HCT116 (cell line): ENCODE results near the gene NRXN2. TPM values are rescaled to one million over a fixed set of nuclear protein-coding genes. Genes with fewer than 3 reads are reported as not detected.

Experiments used
- ATAC-seq: fragments of 200-7000 bp; cut with Tn5 transposase; 2 replicates; pipeline ENCODE4 v1.9.1; 2020; ENCODE audit warnings: mild to moderate bottlenecking, moderate library complexity
- BruUV-seq: library from RNA; stranded (reverse); fragments of 400-500 nt; replicated peaks from 2 replicates; lab custom pipeline; 2021; lab: Mats Ljungman, UMichigan
- CTCF ChIA-PET: fragments of 300-600 bp; sonication (Branson Sonifier 250); formaldehyde crosslinking; loops from one replicate; lab custom pipeline; 2021; ENCODE audit warnings: antibody characterized with exemption; lab: Charles Lee
- POLR2A ChIA-PET: fragments of 300-600, 350-600 bp; sonication (Branson Sonifier 250); formaldehyde crosslinking; loops from one replicate; lab custom pipeline; 2021; ENCODE audit warnings: antibody characterized with exemption; lab: Charles Lee
- RAD21 ChIA-PET, 2 experiments: fragments of 300-600 bp; sonication (Branson Sonifier 250); formaldehyde crosslinking; loops; one replicate each; lab custom pipeline; 2023; ENCODE audit warnings: low total read pairs in 2 of 2; ENCODE audit not compliant: uncharacterized antibody in 2 of 2, unreplicated experiment in 2 of 2, low non-redundant PET in 1 of 2; lab: Charles Lee
- DNase-seq: peaks from one replicate; pipeline ENCODE4 v3.0.0-alpha.2; 2010; ENCODE audit warnings: low read depth, low spot score
- H2AFZ ChIP-seq: fragments of 200-600 bp; shearing (Covaris generic), sonication (generic); 2 replicates; pipeline ENCODE4 v1.6.1; 2017; ENCODE audit warnings: low read depth, mixed run types, mixed read lengths, antibody characterized with exemption, low read length; ENCODE audit not compliant: poor library complexity, severe bottlenecking
- H3K27ac ChIP-seq: 2 replicates; pipeline ENCODE4 v1.5.1; 2012; ENCODE audit warnings: low read depth, low read length
- H3K27me3 ChIP-seq: fragments of 200-600 bp; sonication (generic); 2 replicates; pipeline ENCODE4 v1.6.1; 2016; ENCODE audit warnings: mixed run types, low read length, mixed read lengths; ENCODE audit not compliant: insufficient read depth
- H3K36me3 ChIP-seq, 2 experiments: fragments of 200-500 bp in 1 of 2; fragments of 200-600 bp in 1 of 2; sonication (Bioruptor generic) in 1 of 2; sonication (generic) in 1 of 2; 2 replicates each; pipeline versions ENCODE4 v1.5.1 to v1.6.1; 2014 to 2016; ENCODE audit warnings: low read length in 2 of 2, inconsistent platforms in 1 of 2, mixed read lengths in 1 of 2, mixed run types in 1 of 2; ENCODE audit not compliant: insufficient read depth in 2 of 2, control insufficient read depth in 1 of 2
- H3K4me1 ChIP-seq, 2 experiments: fragments of 200-600 bp in 1 of 2; sonication (generic) in 1 of 2; 2 replicates each; pipeline versions ENCODE4 v1.5.1 to v1.6.1; 2012 to 2017; ENCODE audit warnings: low read length in 2 of 2, inconsistent platforms in 1 of 2, mild to moderate bottlenecking in 1 of 2, mixed read lengths in 1 of 2, mixed run types in 1 of 2, moderate library complexity in 1 of 2; ENCODE audit not compliant: insufficient read depth in 2 of 2, control insufficient read depth in 1 of 2
- H3K4me2 ChIP-seq: fragments of 200-600 bp; sonication (generic); 2 replicates; pipeline ENCODE4 v1.6.1; 2017; ENCODE audit warnings: mixed run types, low read length, mixed read lengths
- H3K4me3 ChIP-seq, 2 experiments: fragments of 200-600 bp in 1 of 2; sonication (generic) in 1 of 2; replicated peaks in 1 of 2; 2 replicates each; pipeline ENCODE4 v1.5.1; 2011 to 2016; ENCODE audit warnings: low read length in 2 of 2, control low read depth in 1 of 2, low read depth in 1 of 2, mild to moderate bottlenecking in 1 of 2, mixed read lengths in 1 of 2, mixed run types in 1 of 2
- H3K79me2 ChIP-seq: fragments of 200-600 bp; sonication (generic); 2 replicates; pipeline ENCODE4 v1.6.1; 2017; ENCODE audit warnings: mild to moderate bottlenecking, mixed run types, low read length, moderate library complexity, mixed read lengths; ENCODE audit not compliant: insufficient read depth
- H3K9ac ChIP-seq: fragments of 200-600 bp; sonication (generic); 2 replicates; pipeline ENCODE4 v1.6.1; 2016; ENCODE audit warnings: low read length, mixed read lengths
- H3K9me2 ChIP-seq: fragments of 200-600 bp; sonication (generic), shearing (Covaris generic); 2 replicates; pipeline ENCODE4 v1.6.1; 2017; ENCODE audit warnings: mixed run types, mild to moderate bottlenecking, moderate library complexity; ENCODE audit not compliant: insufficient read depth
- H3K9me3 ChIP-seq, 2 experiments: fragments of 200-500 bp in 1 of 2; fragments of 200-600 bp in 1 of 2; sonication (Bioruptor generic) in 1 of 2; sonication (generic) in 1 of 2; 2 replicates each; pipeline ENCODE4 v1.6.1; 2014 to 2017; ENCODE audit warnings: low read length in 2 of 2, mixed read lengths in 2 of 2, inconsistent platforms in 1 of 2, low read depth in 1 of 2, mild to moderate bottlenecking in 1 of 2, mixed run types in 1 of 2, moderate library complexity in 1 of 2; ENCODE audit not compliant: control insufficient read depth in 1 of 2, insufficient read depth in 1 of 2
- H4K20me1 ChIP-seq: fragments of 200-600 bp; sonication (generic), shearing (Covaris generic); 2 replicates; pipeline ENCODE4 v1.6.1; 2017; ENCODE audit warnings: mixed run types, mild to moderate bottlenecking, moderate library complexity; ENCODE audit not compliant: insufficient read depth
- CBX3 ChIP-seq: IDR thresholded peaks from 2 replicates; pipeline ENCODE4 v1.6.1; 2012; ENCODE audit warnings: low read depth
- ELF1 ChIP-seq: IDR thresholded peaks from 2 replicates; pipeline ENCODE4 v1.6.1; 2012; ENCODE audit warnings: low read depth, borderline replicate concordance
- FOSL1 ChIP-seq: IDR thresholded peaks from 2 replicates; pipeline ENCODE4 v1.6.1; 2012; ENCODE audit warnings: low read depth
- JUND ChIP-seq: IDR thresholded peaks from 2 replicates; pipeline ENCODE4 v1.6.1; 2012
- POLR2A ChIP-seq: IDR thresholded peaks from 2 replicates; pipeline ENCODE4 v1.7.0; 2011; ENCODE audit warnings: borderline replicate concordance; ENCODE audit not compliant: insufficient read depth, insufficient read length; ENCODE audit errors: extremely low read depth
- SIN3A ChIP-seq: IDR thresholded peaks from 2 replicates; pipeline ENCODE4 v1.6.1; 2012; ENCODE audit warnings: low read depth
- SP1 ChIP-seq: IDR thresholded peaks from 2 replicates; pipeline ENCODE4 v1.6.1; 2012; ENCODE audit warnings: low read depth
- SRF ChIP-seq: IDR thresholded peaks from 2 replicates; pipeline ENCODE4 v1.6.1; 2012; ENCODE audit warnings: low read depth
- YY1 ChIP-seq: IDR thresholded peaks from 2 replicates; pipeline ENCODE4 v1.6.1; 2011; ENCODE audit warnings: low read length, low read depth, moderate library complexity, mild to moderate bottlenecking; ENCODE audit not compliant: insufficient replicate concordance; ENCODE audit errors: extremely low read depth
- ZFX ChIP-seq: fragments of 450-650 bp; IDR thresholded peaks from 2 replicates; pipeline ENCODE4 v1.6.1; 2017
- ZNF274 ChIP-seq: fragments of 200-500 bp; sonication (Bioruptor generic); IDR thresholded peaks from 2 replicates; pipeline ENCODE4 v1.6.1; 2014; ENCODE audit warnings: mild to moderate bottlenecking, low read depth, low read length, inconsistent platforms
- intact Hi-C: fragments of 100-400 bp; cut with micrococcal nuclease; formaldehyde crosslinking; loops from 2 replicates; pipeline ENCODE4 v1.10.0; 2022
- total RNA-seq: library from RNA; stranded (reverse); gene quantifications from one replicate; pipeline ENCODE4 v1.2.1, GENCODE V29; 2021; ENCODE audit not compliant: unreplicated experiment
- TF ChIP-seq, protein P1 (sequence below): IDR thresholded peaks from 2 replicates; pipeline ENCODE4 v1.6.1; 2012; ENCODE audit warnings: low read depth
- TF ChIP-seq, protein P2 (sequence below): IDR thresholded peaks from 2 replicates; pipeline ENCODE4 v1.6.1; 2012
- TF ChIP-seq, protein P3 (sequence below), 3 experiments: fragments of 200-600 bp in 1 of 3; sonication (generic) in 1 of 3; IDR thresholded peaks in 2 of 3; conservative IDR thresholded peaks in 1 of 3; 2 replicates each; pipeline ENCODE4 v1.5.1; 2012 to 2017; ENCODE audit warnings: low read depth in 2 of 3, low read length in 2 of 3, antibody characterized with exemption in 1 of 3, borderline replicate concordance in 1 of 3, control low read depth in 1 of 3, mild to moderate bottlenecking in 1 of 3, mixed read lengths in 1 of 3, mixed run types in 1 of 3, moderate library complexity in 1 of 3; ENCODE audit not compliant: insufficient read depth in 1 of 3

NRXN2 gene
- total RNA-seq, 1 experiment from 2014 or later = 1.5 TPM

DNA sequence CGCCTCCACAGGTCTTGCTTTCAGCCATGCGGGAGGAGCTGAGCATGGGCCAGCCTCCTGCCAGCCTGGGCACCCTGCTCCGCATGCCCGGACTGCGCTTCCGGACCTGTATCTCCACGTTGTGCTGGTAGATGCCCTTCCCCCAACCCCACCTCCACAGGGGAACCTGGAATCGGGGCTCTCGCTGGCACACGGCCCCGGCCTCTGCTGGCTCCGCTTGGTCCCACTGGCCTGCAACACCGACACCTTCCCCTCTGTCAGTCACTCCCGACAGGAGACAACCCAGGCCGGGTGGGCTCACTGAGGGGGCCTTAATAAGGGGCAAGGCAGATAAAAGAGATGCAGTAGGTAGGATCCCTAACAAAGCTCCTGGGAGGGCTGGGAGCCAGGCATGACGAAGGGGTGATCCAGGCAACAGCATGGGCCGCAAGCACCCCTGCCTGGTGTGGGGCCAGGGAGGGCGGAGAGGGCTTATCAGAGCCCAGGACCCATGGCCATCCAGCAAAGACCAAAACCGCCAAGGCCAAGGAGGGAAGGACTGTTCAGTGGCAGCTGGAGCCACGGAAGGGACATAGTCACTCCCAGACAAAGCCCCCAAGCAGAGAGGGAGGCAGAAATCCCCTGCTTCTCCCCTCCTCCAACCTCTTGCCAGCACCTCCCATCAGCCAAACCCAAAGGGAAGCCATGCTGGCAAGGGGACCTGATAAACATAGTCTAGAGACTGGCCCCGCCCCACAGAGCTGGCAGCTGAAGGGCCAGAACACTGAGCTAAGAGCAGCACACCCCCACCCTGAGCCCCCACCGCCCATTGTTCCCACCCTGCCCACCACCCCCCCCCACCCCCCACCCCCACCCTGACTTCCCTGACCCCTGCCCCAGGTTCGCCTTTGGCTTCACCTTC is 124.0 kb downstream of the NRXN2 start (continued):
- no peak for TF ChIP-seq ZNF274
- TF ChIP-seq, protein P1, sequence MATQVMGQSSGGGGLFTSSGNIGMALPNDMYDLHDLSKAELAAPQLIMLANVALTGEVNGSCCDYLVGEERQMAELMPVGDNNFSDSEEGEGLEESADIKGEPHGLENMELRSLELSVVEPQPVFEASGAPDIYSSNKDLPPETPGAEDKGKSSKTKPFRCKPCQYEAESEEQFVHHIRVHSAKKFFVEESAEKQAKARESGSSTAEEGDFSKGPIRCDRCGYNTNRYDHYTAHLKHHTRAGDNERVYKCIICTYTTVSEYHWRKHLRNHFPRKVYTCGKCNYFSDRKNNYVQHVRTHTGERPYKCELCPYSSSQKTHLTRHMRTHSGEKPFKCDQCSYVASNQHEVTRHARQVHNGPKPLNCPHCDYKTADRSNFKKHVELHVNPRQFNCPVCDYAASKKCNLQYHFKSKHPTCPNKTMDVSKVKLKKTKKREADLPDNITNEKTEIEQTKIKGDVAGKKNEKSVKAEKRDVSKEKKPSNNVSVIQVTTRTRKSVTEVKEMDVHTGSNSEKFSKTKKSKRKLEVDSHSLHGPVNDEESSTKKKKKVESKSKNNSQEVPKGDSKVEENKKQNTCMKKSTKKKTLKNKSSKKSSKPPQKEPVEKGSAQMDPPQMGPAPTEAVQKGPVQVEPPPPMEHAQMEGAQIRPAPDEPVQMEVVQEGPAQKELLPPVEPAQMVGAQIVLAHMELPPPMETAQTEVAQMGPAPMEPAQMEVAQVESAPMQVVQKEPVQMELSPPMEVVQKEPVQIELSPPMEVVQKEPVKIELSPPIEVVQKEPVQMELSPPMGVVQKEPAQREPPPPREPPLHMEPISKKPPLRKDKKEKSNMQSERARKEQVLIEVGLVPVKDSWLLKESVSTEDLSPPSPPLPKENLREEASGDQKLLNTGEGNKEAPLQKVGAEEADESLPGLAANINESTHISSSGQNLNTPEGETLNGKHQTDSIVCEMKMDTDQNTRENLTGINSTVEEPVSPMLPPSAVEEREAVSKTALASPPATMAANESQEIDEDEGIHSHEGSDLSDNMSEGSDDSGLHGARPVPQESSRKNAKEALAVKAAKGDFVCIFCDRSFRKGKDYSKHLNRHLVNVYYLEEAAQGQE = no peak
- TF ChIP-seq, all 23 proteins: peak for 0

- DNase-seq (no peak), ATAC-seq (no peak)
- Histone ChIP-seq H3K4me2 (no peak overlapping the region), H2AFZ (no peak overlapping the region), H3K27ac (no peak overlapping the region), H3K4me3 (no peak overlapping the region), H3K27me3 (no peaks in the 10 kb centered on the region), H3K79me2 (no peaks in the 10 kb centered on the region), H3K9me2 (no peaks in the 10 kb centered on the region), H3K9me3 (no peaks in the 10 kb centered on the region), H4K20me1 (no peaks in the 10 kb centered on the region), H3K36me3 (no peaks in the 10 kb centered on the region), H3K9ac (no peak overlapping the region), H3K4me1 (no peaks in the 10 kb centered on the region)
- ChIA-PET CTCF (interaction anchor here (0.8 kb wide), 1 partner anchor 48 kb away, joined by 3 read pairs; no protein-coding TSS in a partner anchor), RAD21 (no interaction called here), POLR2A (no interaction called here)
- TF ChIP-seq, protein P2, sequence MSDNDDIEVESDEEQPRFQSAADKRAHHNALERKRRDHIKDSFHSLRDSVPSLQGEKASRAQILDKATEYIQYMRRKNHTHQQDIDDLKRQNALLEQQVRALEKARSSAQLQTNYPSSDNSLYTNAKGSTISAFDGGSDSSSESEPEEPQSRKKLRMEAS = no peak
- TF ChIP-seq, protein P3, sequence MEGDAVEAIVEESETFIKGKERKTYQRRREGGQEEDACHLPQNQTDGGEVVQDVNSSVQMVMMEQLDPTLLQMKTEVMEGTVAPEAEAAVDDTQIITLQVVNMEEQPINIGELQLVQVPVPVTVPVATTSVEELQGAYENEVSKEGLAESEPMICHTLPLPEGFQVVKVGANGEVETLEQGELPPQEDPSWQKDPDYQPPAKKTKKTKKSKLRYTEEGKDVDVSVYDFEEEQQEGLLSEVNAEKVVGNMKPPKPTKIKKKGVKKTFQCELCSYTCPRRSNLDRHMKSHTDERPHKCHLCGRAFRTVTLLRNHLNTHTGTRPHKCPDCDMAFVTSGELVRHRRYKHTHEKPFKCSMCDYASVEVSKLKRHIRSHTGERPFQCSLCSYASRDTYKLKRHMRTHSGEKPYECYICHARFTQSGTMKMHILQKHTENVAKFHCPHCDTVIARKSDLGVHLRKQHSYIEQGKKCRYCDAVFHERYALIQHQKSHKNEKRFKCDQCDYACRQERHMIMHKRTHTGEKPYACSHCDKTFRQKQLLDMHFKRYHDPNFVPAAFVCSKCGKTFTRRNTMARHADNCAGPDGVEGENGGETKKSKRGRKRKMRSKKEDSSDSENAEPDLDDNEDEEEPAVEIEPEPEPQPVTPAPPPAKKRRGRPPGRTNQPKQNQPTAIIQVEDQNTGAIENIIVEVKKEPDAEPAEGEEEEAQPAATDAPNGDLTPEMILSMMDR (IDR thresholded peaks at IDR 0.05 in 2 of 3, conservative IDR thresholded peaks at IDR 0.05 in 1 of 3; ENCODE audit: borderline replicate concordance in 1 of 3, insufficient read depth in 1 of 3, low read depth in 2 of 3, low read length in 2 of 3) = no peak
- no peak for TF ChIP-seq FOSL1
- no peak for TF ChIP-seq SP1
- no peak for TF ChIP-seq JUND
- no peak for TF ChIP-seq SIN3A
- no peak for TF ChIP-seq YY1
- TF ChIP-seq, protein P1 = no peak
- no peak for TF ChIP-seq ZNF274
- no peak for TF ChIP-seq ELF1
- TF ChIP-seq ZFX = no peak
- TF ChIP-seq CBX3 = no peak
- no peak for TF ChIP-seq POLR2A
- TF ChIP-seq SRF = no peak
- intact Hi-C loops = no loop called here
- no TSS peak for BruUV-seq
Measured at GRCh38 chr11:64598106-64598796, 124.7 kb downstream of the NRXN2 start.
